A549 treated with ZK216348 at 1 μM for 4 hours (cell line): ENCODE measurements around the gene NIPAL1. TPM values are rescaled to one million over a fixed set of nuclear protein-coding genes. Genes with fewer than 3 reads are reported as not detected.

Source experiments
- total RNA-seq: library from RNA; stranded (reverse); fragments of 200-300 nt; extraction: Qiagen RNA extraction; gene quantifications from 5 replicates; pipeline ENCODE4 v1.2.3, GENCODE V29; 2022; ENCODE audit warnings: low read depth

Gene NIPAL1
- total RNA-seq, result 0.23 to 1.7 TPM (median 0.52 TPM) in 5 replicates

GRCh38 chr4:48016141-48017107, at the start of gene NIPAL1, which contains the start of gene CNGA1:
Gene NIPAL1, plus strand, starts transcription at chr4:48016772. Its CDS starts 68 bp downstream, at chr4:48016840.
Gene CNGA1, minus strand, starts transcription at chr4:48016681. Its CDS starts 63,992 bp downstream, at chr4:47952689.

Other genes starting within 250 kb of the NIPAL1 start
- gene CORIN, start 178.7 kb upstream of the NIPAL1 start, total RNA-seq, result not detected in 5 replicates
- gene NFXL1, start 102.2 kb upstream of the NIPAL1 start, total RNA-seq, result 4.6 to 6.5 TPM (median 5.7 TPM) in 5 replicates
- 0.12 TPM in 1 of 5 replicates, not detected in the others for gene CNGA1, start 91 bp upstream of the NIPAL1 start, total RNA-seq
- gene TXK, start 117.5 kb downstream of the NIPAL1 start, total RNA-seq, result 0.15 to 0.31 TPM (median 0.17 TPM) in 3 of 5 replicates, not detected in the others